ENCODE results near the gene SLC22A4. TPM values are rescaled to one million over a fixed set of nuclear protein-coding genes. Genes with fewer than 3 reads are reported as not detected.

SLC22A4 gene
- total and polyA plus RNA-seq, 2 experiments from 2014 or later: 1.4 to 3.3 TPM

DNA sequence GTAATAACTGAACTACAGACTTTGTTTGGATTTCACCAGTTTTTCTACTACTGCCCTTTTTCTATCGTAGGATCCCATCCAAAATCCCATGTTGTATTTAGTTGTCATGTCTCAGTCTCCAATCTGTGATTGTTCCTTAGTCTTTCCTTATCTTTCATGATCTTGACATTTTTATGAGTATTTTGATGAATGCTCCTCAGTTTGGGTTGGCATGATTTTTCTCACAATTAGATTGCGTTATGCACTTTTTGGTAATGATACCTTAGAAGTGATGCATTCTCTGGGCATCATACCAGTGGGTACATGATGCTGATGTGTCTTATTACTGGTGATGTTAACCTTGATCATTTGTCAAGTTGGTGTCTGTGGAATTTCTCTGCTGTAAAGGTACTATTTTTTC, 5.7 kb downstream of the SLC22A4 start:
- Histone ChIP-seq H2AFZ (no peak overlapping the region), H3K36me3 (replicated peaks; ENCODE audit: insufficient read depth, low read depth) (no peaks in the 10 kb centered on the region), H3K79me2 (peaks cover 9% of the 10 kb centered on the region), H3K4me1 (ENCODE audit: insufficient read depth) (no peaks in the 10 kb centered on the region), H4K20me1 (ENCODE audit: insufficient read depth, poor library complexity, severe bottlenecking) (no peaks in the 10 kb centered on the region), H3K27me3 (no peaks in the 10 kb centered on the region), H3K27ac (no peak overlapping the region), H3K4me3 (no peak overlapping the region), H3K4me2 (no peak overlapping the region), H3K9me3 (ENCODE audit: low read depth) (no peaks in the 10 kb centered on the region), H3K9me2 (replicated peaks; ENCODE audit: insufficient read depth) (no peaks in the 10 kb centered on the region)
- WGBS (ENCODE audit: low lambda C conversion rate, missing lambda C conversion rate): 85% methylated on average over 2 of the region's 2 CpGs
- TF ChIP-seq, protein P1, sequence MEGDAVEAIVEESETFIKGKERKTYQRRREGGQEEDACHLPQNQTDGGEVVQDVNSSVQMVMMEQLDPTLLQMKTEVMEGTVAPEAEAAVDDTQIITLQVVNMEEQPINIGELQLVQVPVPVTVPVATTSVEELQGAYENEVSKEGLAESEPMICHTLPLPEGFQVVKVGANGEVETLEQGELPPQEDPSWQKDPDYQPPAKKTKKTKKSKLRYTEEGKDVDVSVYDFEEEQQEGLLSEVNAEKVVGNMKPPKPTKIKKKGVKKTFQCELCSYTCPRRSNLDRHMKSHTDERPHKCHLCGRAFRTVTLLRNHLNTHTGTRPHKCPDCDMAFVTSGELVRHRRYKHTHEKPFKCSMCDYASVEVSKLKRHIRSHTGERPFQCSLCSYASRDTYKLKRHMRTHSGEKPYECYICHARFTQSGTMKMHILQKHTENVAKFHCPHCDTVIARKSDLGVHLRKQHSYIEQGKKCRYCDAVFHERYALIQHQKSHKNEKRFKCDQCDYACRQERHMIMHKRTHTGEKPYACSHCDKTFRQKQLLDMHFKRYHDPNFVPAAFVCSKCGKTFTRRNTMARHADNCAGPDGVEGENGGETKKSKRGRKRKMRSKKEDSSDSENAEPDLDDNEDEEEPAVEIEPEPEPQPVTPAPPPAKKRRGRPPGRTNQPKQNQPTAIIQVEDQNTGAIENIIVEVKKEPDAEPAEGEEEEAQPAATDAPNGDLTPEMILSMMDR (IDR thresholded peaks at IDR 0.05; ENCODE audit: poor library complexity): no peak
- TF ChIP-seq EZH2phosphoT487 (IDR thresholded peaks at IDR 0.05; ENCODE audit: low read depth, severe bottlenecking, unreplicated experiment) (no peak), EZH2 (IDR thresholded peaks at IDR 0.05; ENCODE audit: borderline replicate concordance) (no peak)
- DNase-seq (ENCODE audit: low spot score): no peak

DNA sequence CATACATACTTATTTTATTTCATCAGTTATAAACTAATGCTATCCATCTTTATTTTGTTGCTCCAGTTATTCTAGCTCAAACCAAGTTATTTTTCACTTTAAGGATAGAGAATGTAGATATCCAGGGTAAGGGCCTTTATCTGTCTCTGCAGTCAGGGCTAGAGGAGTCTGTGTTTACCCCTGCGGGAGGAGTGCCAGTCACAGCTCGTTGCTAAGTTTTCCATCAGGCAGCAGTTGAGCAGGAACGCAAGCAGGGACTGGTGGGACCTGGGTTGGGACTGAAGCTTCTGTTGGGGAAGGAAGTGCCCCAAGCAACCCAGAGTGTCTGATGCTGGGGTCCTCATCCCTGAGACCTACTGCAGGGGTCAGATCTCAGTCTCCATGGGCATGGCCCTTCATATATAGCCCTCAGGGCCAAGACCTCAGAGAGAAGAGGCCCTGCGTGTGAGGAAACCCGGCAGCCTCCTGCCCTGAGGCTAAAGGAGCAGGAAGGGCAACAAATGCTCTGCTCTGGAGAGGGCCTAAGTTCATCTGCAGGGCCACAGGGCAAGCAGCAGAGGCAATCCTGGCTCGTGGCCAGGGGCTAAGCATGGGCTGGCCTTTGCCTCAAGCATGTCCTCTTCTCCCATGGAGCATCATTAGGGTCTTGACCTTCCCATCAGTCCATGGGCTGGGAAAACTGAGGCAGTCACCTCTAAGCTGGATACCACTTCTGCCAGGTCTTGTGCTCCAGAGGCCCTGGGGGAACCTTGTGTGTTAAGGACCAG, 6.6 kb downstream of the SLC22A4 start:
- no peak overlapping the region for H2AFZ ChIP-seq
- H3K9me3 ChIP-seq (ENCODE audit: low read depth): no peaks in the 10 kb centered on the region
- H3K27me3 ChIP-seq: no peaks in the 10 kb centered on the region
- peaks cover 9% of the 10 kb centered on the region for H3K79me2 ChIP-seq
- H3K4me3 ChIP-seq: no peak overlapping the region
- no peaks in the 10 kb centered on the region for H4K20me1 ChIP-seq (ENCODE audit: insufficient read depth, poor library complexity, severe bottlenecking)
- no peak overlapping the region for H3K27ac ChIP-seq
- no peak for DNase-seq (ENCODE audit: low spot score)
- TF ChIP-seq EZH2 (IDR thresholded peaks at IDR 0.05; ENCODE audit: borderline replicate concordance) (no peak), EZH2phosphoT487 (IDR thresholded peaks at IDR 0.05; ENCODE audit: low read depth, severe bottlenecking, unreplicated experiment) (no peak)
- TF ChIP-seq, protein P1 (IDR thresholded peaks at IDR 0.05; ENCODE audit: poor library complexity): no peak
- no peak overlapping the region for H3K4me2 ChIP-seq
- H3K9me2 ChIP-seq (replicated peaks; ENCODE audit: insufficient read depth): no peaks in the 10 kb centered on the region
- 45% methylated on average over 6 of the region's 6 CpGs for WGBS (ENCODE audit: low lambda C conversion rate, missing lambda C conversion rate)
- H3K4me1 ChIP-seq (ENCODE audit: insufficient read depth): no peaks in the 10 kb centered on the region
- H3K36me3 ChIP-seq (replicated peaks; ENCODE audit: insufficient read depth, low read depth): no peaks in the 10 kb centered on the region

DNA sequence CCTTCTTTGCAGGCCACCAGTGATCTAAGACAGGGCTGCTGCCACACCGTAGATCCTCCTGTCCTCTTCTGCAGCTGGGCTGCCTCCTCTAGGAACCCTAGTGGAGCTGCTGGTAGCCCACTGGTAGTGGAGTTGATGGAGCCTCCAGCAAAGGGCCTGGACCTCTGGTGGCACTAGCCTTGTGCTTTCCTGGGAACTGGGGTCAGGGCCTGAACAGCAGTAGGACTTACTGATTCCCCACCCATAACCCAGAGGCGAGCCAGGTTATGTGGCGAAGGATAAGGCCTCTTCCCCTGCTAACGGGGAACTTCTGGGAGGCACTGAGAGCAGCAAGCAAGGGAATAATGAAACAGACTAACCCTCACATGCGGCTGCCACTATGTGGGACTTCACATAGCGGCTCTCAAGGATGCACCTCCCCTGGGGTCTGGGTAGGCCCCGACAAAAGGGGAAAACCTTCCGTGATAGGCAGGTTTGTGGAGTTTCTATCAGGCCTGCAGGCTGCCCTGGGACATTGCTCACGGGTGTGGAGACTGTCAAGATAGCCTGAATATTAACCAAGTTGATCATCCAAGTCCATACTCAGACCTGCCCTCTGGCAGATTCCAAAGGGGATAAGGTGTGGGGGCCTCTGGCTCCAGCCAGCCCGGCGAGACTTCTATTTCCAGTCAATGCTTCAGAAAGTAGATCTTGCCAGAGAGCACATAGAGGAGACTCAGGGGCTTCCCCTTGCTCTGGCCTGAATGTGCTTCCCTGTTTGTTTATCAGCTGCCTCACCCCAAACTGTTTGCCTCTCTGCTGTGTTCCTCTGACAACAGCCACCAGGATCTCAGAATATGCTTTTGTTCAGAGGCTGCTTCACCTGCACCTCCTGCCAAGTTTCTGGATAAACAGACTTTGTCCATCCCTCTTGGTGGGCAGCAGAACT, 7.4 kb downstream of the SLC22A4 start:
- WGBS (ENCODE audit: low lambda C conversion rate, missing lambda C conversion rate): 76% methylated on average over 11 of the region's 11 CpGs
- H3K4me1 ChIP-seq (ENCODE audit: insufficient read depth): no peaks in the 10 kb centered on the region
- H2AFZ ChIP-seq: no peak overlapping the region
- H3K9me3 ChIP-seq (ENCODE audit: low read depth): no peaks in the 10 kb centered on the region
- H3K27me3 ChIP-seq: no peaks in the 10 kb centered on the region
- H4K20me1 ChIP-seq (ENCODE audit: insufficient read depth, poor library complexity, severe bottlenecking): no peaks in the 10 kb centered on the region
- TF ChIP-seq, protein P1 (IDR thresholded peaks at IDR 0.05; ENCODE audit: poor library complexity): no peak
- no peak overlapping the region for H3K27ac ChIP-seq
- H3K36me3 ChIP-seq (replicated peaks; ENCODE audit: insufficient read depth, low read depth): no peaks in the 10 kb centered on the region
- no peak for DNase-seq (ENCODE audit: low spot score)
- H3K9me2 ChIP-seq (replicated peaks; ENCODE audit: insufficient read depth): no peaks in the 10 kb centered on the region
- H3K4me3 ChIP-seq: no peak overlapping the region
- no peak overlapping the region for H3K4me2 ChIP-seq
- H3K79me2 ChIP-seq: peaks cover 4% of the 10 kb centered on the region

All from hepatocyte (in vitro differentiated cells).